ENCODE results near the gene EFCAB11.

DNA sequence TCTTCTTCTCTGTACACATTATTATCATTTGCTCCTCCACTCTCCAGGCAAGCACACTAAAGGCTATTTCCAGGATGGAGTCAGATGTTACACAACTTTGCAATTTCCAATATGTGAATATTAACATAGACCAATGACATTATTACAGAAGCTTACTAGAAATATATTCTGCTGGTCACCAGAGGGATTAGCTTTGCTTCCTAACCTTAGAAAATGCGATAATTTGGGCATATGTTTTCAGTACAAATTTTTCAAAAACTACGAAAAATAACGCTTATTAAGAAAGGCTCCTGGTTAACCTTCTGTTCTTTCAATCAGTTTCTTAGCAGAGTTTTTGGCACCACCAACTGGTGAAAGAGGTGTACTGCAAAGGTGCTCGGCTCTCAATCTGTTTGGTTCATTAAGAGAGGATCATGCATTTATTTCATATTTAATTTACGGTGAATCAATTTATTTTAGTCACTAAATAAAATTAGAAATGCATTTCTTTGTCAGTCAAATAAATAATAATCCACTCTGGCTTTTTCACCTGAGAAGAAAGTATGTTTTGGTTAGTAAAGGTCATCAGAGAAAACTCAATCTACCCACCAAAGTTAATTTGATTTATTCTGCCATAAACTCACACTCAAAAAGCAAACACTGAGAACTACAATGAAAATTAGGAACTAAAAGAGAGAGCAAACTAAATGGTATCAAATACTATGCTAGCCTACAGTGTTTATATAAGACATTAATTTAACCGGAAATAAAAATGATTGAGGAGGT is 39.2 kb downstream of the EFCAB11 start:
- TF ChIP-seq, protein P1, sequence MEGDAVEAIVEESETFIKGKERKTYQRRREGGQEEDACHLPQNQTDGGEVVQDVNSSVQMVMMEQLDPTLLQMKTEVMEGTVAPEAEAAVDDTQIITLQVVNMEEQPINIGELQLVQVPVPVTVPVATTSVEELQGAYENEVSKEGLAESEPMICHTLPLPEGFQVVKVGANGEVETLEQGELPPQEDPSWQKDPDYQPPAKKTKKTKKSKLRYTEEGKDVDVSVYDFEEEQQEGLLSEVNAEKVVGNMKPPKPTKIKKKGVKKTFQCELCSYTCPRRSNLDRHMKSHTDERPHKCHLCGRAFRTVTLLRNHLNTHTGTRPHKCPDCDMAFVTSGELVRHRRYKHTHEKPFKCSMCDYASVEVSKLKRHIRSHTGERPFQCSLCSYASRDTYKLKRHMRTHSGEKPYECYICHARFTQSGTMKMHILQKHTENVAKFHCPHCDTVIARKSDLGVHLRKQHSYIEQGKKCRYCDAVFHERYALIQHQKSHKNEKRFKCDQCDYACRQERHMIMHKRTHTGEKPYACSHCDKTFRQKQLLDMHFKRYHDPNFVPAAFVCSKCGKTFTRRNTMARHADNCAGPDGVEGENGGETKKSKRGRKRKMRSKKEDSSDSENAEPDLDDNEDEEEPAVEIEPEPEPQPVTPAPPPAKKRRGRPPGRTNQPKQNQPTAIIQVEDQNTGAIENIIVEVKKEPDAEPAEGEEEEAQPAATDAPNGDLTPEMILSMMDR (IDR thresholded peaks at IDR 0.05; ENCODE audit: insufficient read depth, low read length), result peak; percentile 76
- TF ChIP-seq GABPA (IDR thresholded peaks at IDR 0.05; ENCODE audit: low read depth) (no peak), POLR2AphosphoS5 (IDR thresholded peaks at IDR 0.05; ENCODE audit: low read depth) (no peak)
